NCI-H146 treated with DMSO at 0.1 percent for 48 hours (cell line): Measurements from ENCODE around the gene LRRC37A2.
"Not testable (repeated sequence)": the region's sequence is repeated elsewhere in the genome, so short reads cannot be mapped to it uniquely, and the experiment has no call there.

Experiments used
- DNase-seq: peaks from one replicate; lab custom pipeline; 2025; ENCODE audit not compliant: unreplicated experiment; lab: John Stamatoyannopoulos, UW

LRRC37A2 gene

DNA sequence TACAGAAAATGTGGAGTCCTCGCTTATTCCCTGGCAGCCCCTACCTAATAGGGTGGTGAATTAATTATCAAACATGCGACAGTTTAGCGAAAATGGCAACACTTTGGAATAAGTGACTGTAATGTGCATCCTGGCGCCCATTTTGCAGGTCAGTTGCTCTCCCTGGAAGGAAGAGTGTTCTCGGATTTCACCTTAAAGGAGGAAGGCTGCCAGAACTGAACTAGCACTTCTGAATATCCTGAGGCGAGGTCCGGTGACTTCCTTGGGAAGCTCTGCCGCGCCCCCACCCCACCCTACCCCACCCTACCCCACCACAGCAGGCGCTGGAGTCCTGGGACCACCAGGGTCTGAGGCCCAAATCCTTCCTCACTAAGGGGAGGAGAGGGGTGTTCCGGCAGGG is at the start of gene LRRC37A2:
Gene LRRC37A2, plus strand, starts transcription at position 301 of the 400 bp plus-strand sequence. CDS start 245 bp downstream, outside the sequence.
- not testable (repeated sequence) for DNase-seq

DNA sequence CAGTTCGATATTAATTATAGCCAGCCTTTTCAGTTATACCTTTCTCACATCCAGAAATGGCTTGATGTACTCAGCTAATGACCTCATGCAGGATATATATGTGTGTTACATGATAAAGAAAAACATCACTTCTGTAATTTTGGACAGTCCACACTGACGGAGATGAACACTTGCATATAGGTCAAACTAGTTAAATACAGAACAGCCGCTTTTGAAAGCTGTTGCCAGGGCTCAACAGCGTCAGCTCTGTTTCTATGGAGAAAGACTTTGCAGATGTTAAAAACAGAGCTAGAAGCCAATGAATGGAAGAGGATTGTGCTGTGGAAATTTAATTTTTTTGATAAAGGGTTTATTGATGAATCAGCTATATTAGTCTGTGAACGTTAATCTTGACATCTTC is 44.6 kb upstream of the LRRC37A2 start:
- not testable (repeated sequence) for DNase-seq

DNA sequence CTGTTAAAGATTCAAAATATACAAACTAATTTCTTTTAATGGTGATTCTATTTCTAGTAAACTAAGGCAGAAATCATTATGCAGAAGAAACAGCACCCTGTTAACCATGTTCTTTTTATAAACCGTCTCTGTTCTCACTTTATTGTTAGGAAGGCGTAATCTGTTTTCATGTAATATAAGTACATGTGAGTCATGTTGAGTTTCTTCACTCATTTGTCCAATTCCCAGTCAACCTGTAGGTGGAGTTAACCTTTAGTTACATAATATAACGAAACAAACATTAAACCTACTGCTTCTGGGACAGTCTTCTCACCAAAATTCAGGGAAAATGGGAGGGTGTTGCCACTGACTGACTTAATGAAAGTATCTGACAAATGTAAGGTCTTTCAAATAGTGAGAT is 37.8 kb upstream of the LRRC37A2 start:
- not testable (repeated sequence) for DNase-seq

DNA sequence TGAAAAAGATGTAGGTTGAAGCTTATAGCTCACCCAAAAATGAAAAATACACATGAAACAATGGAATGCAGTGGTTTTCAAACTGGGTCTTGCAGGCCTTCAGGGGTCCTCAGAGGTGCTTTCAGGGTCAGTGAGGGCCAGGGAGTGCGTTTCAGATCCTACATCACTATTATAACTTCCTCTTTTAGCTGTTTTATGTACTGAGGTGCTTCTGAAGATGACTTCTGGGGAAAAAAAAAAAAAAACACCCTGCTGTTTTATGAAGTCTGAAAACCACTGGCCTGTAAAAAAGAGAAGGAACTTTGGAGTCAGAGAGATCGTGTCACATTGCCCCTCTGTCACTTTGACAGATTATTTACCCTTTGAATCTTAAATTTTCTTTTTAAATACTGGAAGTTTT is 36.7 kb upstream of the LRRC37A2 start:
- DNase-seq = not testable (repeated sequence)

DNA sequence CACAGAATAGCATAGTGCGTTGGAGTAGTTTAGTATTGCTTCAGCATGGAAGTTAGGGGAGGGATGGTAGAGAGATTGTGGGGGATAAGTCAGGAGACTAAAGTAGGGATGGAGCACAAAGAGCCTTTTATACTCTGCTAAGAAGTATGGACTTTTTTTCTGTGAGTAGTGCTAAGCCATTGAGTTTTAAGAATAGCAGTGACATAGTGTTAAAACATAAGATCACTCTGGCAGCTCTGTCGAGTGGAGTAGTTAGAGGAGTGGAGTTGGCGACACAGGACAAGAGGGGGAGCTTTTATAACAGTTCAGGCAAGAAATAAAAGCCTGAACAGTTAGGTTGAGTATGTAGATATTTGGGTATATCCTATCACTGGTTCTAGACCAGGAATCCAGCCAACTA is 33.4 kb upstream of the LRRC37A2 start:
- not testable (repeated sequence) for DNase-seq

DNA sequence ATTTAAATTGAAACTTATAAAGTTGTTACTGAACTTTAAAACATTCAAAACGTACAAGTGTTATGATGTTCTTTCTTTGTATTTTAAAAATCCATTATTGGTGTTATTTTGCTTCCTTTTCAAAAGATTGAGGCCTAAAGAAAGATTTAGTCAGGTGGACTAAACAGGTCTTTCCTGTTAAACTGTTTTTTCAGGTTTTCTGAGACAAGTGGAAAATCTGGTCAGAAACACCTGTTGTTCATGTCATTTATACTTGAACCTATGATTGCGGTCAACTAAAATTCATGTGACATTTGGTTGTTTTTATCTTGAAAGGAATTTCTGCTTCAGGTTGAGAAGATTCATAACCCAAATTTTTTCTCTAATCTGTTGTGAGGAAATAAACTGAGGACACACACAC is 31.0 kb upstream of the LRRC37A2 start:
- DNase-seq = not testable (repeated sequence)

DNA sequence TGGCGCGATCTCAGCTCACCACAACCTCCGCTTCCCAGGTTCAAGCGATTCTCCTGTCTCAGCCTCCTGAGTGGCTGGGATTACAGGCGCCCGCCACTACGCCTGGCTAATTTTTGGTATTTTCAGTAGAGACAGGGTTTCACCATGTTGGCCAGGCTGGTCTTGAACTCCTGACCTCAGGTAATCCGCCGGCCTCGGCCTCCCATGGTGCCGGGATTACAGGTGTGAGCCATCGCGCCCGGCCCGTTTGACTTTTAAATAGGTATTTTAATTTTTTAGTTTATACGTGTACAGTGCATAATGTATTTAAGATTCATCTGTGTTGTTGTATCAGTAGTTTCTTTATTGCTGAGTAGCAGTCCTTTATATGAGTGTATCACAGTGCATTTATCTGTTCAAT is 20.2 kb upstream of the LRRC37A2 start:
- not testable (repeated sequence) for DNase-seq

DNA sequence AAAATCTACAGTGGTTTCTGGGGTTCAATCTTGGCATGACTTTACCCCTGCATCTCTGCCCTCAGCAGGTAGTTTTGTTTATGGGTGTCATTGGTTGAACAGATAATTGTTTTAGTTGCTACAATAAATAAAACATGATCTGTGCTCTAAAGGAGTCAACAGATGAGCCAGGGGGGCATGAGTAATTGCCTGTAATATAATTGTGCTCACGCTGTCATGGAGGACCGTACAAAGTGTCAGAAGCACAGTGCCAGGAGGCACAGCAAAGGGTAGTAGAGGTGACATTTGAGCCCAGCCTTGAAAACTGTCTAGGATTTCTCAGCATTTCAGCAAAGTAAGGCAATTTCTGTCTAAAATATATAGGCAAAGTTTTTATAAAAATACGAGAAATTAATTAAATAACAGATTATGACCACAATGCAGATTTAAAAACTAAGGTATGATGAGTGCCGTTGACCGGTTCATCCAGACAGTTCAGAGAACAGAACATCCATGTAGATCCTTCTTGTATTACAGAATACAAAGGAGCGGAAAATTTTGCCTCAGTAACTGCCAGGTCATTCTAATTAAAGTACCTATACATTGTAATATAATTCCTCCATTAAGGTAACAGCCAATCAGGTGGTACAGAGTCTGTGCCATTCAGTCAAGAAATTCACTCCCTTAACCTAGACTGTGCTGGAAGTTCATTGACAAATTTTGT is 12.7 kb upstream of the LRRC37A2 start:
- DNase-seq = not testable (repeated sequence)

DNA sequence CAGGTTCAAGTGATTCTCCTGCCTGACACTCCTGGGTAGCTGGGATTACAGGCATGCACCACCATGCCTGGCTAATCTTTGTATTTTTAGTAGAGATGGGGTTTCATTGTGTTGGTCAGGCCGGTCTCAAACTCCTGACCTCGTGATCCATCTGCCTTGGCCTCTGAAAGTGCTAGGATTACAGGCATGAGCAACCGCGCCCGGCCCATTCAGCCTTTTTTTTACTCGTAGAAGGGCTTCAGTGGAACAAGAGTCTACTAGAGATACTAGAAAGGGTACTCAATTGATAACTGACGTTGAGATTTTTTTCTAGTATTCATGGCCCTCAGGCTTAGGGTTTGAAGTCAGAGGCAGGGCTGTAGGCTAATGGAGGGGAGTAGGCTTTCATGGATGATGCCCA is 6.4 kb upstream of the LRRC37A2 start:
- not testable (repeated sequence) for DNase-seq

DNA sequence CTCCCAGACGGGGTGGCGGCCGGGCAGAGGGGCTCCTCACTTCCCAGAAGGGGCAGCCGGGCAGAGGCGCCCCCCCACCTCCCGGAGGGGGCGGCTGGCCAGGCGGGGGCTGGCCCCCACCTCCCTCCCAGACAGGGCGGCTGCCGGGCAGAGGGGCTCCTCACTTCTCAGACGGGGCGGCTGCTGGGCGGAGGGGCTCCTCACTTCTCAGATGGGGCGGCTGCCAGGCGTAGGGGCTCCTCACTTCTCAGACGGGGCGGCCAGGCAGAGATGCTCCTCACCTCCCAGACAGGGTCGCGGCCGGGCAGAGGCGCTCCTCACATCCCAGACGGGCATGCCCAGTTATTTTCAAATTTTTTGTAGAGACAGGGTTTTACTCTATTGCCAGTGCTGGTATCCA is 22.4 kb downstream of the LRRC37A2 start:
- DNase-seq = not testable (repeated sequence)

DNA sequence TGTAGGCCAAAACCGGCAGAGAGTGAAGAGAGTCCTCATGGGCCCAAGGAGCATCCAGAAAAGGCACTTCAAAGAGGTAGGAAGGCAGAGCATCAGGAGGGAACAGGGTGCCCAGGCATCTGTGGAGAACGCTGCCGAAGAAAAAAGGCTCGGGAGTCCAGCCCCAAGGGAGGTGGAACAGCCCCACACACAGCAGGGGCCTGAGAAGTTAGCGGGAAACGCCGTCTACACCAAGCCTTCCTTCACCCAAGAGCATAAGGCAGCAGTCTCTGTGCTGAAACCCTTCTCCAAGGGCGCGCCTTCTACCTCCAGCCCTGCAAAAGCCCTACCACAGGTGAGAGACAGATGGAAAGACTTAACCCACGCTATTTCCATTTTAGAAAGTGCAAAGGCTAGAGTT is 36.3 kb downstream of the LRRC37A2 start:
- DNase-seq = not testable (repeated sequence)

DNA sequence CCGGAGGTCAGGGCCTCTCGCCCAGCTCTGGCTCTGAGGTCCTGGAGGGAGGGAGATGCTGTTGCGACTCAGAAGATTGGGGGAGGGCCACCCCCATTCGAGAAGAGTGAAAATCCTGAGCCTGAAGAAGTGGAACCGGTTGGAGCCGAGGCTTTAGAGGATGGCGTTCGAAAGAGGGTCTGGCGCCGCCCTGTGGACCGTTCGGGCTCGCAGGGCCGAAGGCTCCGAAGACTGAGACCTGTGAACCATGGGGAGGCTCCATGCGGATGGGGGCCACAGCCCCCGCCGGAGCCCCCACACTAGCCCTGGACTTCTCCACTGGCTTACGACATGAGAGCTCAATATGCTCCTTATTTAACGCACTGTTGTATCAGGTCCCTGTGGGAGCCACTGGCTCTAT is 46.9 kb downstream of the LRRC37A2 start:
- DNase-seq = not testable (repeated sequence)

DNA sequence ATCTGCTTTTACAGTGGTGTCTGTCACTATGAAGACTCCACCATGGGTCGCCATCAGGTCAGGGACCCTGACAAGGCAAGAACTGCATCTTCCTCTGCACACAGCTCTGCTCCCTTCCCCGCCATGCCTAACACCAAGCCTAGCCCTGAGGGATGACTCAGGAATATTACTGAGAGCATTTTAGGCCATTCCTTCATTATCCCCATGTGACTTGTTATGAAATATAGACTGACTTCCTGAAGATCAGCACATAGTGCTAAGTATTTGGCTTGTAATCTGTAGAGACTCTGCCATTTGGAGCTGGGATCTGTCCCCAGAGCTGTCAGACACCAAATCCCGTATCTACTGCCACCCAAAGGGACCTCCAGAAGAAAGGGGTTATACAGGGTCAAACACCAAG is 47.8 kb downstream of the LRRC37A2 start:
- DNase-seq = not testable (repeated sequence)

DNA sequence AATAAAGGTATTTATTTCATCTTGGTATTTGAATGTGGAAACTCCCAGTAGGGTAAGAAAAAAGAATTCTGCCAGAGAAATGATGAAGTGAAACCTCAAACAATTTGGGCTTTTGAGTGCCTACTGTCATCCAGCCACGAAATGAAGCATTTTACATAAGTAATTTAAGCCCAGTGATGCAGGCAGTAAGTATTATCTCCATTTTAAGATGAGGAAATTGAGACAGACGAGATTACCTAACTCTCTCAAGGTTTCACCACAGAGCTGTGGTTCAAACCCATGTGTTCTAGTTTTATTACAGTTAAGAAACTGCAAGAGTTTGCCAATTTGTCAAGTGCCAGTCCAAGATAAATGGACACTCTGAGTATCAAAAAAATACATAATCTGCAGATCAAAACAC is 54.0 kb downstream of the LRRC37A2 start:
- not testable (repeated sequence) for DNase-seq

DNA sequence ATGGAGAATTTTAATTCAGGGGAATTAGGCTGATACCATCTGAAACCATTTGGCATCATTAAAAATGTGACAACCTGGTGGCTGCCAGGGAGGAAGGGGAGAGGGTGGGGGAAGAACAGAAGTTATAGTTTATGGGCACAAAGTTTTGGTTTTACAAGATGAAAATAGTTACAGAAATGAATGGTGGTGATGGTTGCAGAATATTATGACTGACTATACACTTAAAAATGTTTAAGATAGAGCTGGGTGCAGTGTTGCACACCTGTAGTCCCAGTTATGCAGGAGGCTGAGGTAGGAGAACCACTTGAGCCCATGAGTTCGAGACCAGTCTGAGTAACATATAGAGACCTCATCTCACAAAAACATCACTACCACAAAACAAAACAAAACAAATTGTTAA is 54.7 kb downstream of the LRRC37A2 start:
- not testable (repeated sequence) for DNase-seq

DNA sequence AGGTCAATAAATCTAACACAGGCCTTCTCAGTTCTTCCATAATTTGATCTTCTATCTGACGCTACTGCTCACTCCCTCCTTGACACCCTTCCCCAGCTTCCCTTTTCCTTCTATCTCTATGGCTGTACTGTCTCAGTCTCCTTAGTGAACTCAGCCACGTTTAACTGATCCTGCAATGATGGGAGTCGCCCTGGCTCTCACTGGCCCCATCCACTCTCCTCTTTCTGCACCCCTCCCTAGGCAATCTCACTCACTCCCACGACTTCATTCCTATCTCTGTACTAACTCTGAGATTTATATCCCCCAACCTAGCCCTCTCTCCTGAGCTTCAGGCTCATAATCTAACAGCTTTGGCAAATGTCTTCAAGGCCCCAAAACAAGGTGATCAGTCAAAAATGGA is 59.5 kb downstream of the LRRC37A2 start:
- not testable (repeated sequence) for DNase-seq

DNA sequence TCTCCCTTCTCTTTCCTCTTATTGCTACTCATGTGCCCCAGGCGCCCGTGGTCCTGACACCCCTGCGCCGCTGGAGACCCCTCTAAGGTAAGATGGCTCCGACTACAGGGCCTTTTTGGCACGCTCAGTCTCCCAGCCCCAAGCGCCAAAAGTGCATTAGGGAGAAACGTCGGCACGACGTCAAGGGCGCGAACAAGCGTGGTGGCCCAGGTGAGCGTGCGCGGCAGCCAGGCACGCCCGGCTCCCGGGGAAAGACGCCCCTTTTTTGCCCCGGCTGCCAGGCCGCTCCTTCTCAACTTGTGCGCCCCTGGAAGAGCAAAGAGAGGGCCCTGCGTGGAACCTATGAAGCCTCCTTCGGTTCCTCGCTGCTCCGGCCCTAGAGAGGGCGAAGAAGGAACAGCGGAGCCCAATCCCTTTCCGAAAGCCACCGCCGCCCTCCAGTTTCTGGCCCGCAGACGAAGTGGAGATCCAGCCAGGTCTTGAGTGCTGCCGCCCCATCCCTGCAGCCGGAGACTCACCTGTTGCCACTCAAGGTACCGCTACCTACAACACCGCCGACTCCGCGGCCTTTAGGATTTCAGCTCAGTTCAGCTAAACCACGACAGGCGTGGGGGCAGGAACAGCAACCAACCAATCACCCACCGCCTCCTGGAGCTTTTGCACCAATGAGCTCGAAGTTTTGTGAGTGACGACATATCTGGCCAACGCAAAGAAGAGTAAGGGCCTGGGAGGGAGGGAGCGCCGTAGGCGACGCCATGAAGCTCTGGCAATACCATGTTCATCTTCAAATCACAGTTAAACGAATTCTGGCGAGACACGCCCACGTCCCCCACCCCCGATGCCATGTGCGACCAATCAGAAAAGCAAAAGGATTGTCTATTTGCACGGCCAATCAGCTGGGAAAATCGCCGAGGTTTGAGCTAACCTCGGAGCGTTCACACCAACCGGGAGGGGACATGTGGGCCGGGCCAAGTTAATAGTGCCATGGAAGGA is 67.1 kb downstream of the LRRC37A2 start, which contains the start of gene ARL17A:
Gene ARL17A, minus strand, starts transcription at position 609 of the 993 bp plus-strand sequence. CDS start 3,369 bp downstream, outside the sequence.
- not testable (repeated sequence) for DNase-seq

DNA sequence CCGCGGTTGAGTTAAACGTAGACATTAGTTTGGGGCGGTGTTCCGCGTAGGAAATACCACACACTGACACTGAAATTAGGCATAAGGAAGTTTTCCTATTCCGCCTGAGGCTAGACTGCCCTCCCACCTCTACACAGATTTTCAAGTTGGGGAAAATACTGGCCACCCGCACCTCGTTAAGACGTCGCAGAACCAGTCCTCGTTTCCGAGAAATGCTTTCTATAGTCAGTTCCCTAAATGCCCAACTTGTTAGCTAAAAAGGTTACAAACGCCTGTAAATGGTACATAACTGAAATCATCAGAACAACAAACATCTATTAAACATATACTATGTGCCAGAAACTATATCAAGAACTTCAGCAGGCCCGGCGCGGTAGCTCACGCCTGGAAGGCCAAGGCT is 67.8 kb downstream of the LRRC37A2 start:
- DNase-seq = not testable (repeated sequence)

DNA sequence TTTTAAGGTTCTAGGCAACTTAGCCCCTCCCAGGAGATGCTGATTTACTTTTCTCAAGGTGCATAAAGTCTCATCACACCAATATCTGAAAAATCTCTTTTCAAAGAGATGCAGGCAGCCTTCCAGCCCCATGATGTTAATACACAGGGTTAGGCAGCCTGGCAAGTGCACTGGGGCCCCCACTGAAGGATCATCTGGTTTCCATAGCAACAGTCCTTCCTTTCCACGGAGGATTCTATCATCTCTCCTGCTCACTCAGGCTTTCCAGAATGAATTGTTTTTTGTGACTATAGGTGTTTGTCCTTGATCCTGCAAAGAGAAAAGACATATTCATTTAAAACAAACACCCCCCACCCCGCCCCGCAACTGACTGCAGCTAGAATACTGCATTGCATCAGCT is 73.2 kb downstream of the LRRC37A2 start:
- not testable (repeated sequence) for DNase-seq

DNA sequence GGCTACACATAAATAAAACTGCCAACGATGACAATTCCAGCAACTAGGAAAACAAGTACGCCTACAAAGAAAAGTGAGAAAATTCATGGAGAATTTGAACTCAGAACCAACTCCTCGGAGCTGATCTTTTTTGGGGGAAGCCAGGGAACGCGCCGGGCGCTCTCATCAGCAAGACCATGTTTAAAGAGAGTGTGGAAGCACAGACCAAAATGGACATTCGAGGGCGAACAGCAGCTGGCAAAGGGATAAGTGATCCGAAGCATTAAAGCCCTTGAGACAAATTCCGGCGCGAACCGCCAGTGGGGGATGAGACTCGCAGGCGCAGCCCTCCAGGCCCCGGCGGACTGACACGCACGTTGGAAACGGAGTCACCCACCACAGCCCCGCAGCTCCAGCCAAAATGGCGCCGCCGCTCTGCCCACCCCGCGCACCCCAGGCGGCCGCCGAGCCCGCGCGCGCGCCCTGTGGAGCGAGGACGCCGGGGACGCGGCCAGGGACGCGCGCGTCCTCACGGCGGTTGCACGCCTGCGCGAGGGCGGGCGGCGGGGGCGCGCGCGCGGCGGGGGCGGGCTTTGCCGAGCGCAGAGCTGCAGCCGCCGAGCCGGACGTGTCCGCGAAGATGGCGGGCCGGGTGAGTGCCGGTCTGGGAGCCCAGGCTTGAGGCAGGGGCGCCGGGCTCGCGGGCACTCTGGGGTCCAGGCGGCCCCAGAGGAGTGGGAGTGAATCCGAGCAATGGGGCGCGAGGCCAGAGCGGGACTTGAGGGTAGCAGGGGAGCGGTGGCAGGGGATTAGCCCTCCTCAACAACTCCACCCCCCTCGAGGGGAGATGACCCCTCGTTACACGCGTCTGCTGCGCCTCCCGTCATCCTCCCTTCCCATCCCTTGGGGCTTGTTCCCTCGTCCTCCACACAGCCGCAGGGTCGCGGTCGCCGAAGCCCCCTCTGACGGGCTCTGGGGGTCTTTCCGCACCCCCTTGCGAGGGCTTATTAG is 78.2 kb downstream of the LRRC37A2 start, which contains the start of gene NSF:
Gene NSF, plus strand, starts transcription at position 513 of the 990 bp plus-strand sequence. Its CDS starts 107 bp downstream, at position 620.
- not testable (repeated sequence) for DNase-seq
